ENCODE measurements around the gene INSIG1.

The INSIG1 gene

GRCh38 chr7:155297517-155298287 lies at the start of gene INSIG1:
Gene INSIG1 (plus strand): TSS chr7:155297878. CDS start chr7:155298286, 408 bp downstream.
- peak; percentile 89 to 95 for DNase-seq

- no peak for DNase-seq
These were observed 49.3 kb upstream of the INSIG1 start for GRCh38 chr7:155248366-155248756.

- DNase-seq, result no peak
These were observed 45.8 kb upstream of the INSIG1 start for GRCh38 chr7:155251831-155252230.

- no peak for DNase-seq
These were observed 45.2 kb upstream of the INSIG1 start for GRCh38 chr7:155252444-155252887.

- no peak for DNase-seq
These were observed 44.7 kb upstream of the INSIG1 start for GRCh38 chr7:155252892-155253501.

GRCh38 chr7:155254018-155254417 lies 43.7 kb upstream of the INSIG1 start:
- DNase-seq, result no peak

GRCh38 chr7:155255071-155255470 lies 42.6 kb upstream of the INSIG1 start:
- DNase-seq, result no peak

GRCh38 chr7:155255621-155256020 lies 42.1 kb upstream of the INSIG1 start:
- no peak for DNase-seq

GRCh38 chr7:155256081-155256760 lies 41.5 kb upstream of the INSIG1 start:
- DNase-seq, result no peak

GRCh38 chr7:155256761-155257481 lies 40.8 kb upstream of the INSIG1 start:
- no peak for DNase-seq

GRCh38 chr7:155257482-155258225 lies 40.0 kb upstream of the INSIG1 start:
- DNase-seq, result peak; percentile 25 to 51

GRCh38 chr7:155258226-155258560 lies 39.5 kb upstream of the INSIG1 start:
- DNase-seq, result no peak

- no peak for DNase-seq
These were observed 37.7 kb upstream of the INSIG1 start for GRCh38 chr7:155259866-155260497.

GRCh38 chr7:155260498-155260872 lies 37.2 kb upstream of the INSIG1 start:
- no peak for DNase-seq

GRCh38 chr7:155261031-155261985 lies 36.4 kb upstream of the INSIG1 start:
- no peak for DNase-seq

- DNase-seq, result no peak
These were observed 35.6 kb upstream of the INSIG1 start for GRCh38 chr7:155262031-155262430.

- no peak for DNase-seq
These were observed 34.6 kb upstream of the INSIG1 start for GRCh38 chr7:155263051-155263450.

- DNase-seq, result no peak
These were observed 34.0 kb upstream of the INSIG1 start for GRCh38 chr7:155263581-155264143.

- no peak for DNase-seq
These were observed 32.5 kb upstream of the INSIG1 start for GRCh38 chr7:155265144-155265543.

- DNase-seq, result no peak
These were observed 31.7 kb upstream of the INSIG1 start for GRCh38 chr7:155265961-155266360.

GRCh38 chr7:155266440-155266839 lies 31.2 kb upstream of the INSIG1 start:
- no peak for DNase-seq

All from NCI-H187 (cell line).